GM21717 (cell line): ENCODE results near the gene CALR.
"Not testable (repeated sequence)": the region's sequence is repeated elsewhere in the genome, so short reads cannot be mapped to it uniquely, and the experiment has no call there.

Source experiments
- ATAC-seq: cut with Tn5 transposase; IDR thresholded peaks from one replicate; pipeline ENCODE4 v1.9.1; 2021; ENCODE audit warnings: mild to moderate bottlenecking, moderate library complexity; ENCODE audit not compliant: unreplicated experiment

The CALR gene

DNA sequence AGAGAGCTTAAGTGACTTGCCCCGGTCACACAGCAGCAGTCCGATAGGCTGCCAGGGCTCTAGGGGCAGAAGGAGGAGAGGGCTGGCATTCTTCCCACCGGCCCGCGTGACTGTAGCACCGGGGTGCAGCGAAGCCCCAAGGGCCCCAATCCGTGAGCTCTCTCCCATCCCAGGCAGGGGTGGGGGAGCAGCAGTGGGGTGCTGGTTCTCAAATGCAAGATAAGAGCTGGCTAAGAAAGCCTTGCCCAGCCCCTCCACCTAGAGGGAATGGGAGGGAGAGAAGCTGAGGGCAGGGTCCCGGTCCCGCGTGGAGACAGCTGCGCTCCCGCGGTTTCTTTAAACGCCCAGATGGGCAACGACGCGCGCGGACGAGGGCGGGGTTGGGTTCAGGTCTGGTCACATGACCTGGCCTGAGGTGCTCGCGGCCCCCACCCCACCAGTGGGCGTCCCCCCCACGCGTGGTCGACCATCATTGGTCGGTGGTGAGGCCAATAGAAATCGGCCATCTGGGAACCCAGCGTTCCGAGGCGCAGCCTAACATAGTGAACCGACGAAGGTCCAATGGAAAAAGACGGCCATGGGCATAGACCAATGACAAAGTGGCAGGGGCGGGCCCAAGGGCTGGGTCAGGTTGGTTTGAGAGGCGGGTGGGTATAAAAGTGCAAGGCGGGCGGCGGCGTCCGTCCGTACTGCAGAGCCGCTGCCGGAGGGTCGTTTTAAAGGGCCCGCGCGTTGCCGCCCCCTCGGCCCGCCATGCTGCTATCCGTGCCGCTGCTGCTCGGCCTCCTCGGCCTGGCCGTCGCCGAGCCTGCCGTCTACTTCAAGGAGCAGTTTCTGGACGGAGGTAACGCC lies at the start of gene CALR:
TSS of gene CALR (plus strand) at position 683 of the 852 bp plus-strand sequence. CDS start at position 754, 71 bp downstream.
- peak; percentile 76 for ATAC-seq

DNA sequence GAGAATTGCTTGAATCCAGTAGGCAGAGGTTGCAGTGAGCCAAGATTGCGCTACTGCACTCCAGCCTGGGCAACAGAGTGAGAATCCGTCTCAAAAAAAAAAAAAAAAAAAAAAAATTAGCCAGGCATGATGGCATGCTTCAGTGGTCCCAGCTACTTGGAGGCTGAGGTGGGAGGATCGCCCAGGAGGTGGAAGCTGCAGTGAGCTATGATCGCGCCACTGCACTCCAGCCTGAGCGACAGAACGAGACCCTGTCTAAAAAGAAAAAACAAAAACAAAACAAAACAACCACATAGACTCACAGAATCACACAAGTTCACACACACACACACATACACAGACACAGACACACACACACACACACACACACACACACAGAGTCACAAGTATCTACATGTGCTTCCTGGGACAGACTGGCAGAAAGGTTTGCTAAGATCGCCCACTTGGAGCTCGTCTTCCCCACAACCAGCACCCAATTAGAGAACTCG lies 48.1 kb upstream of the CALR start:
- ATAC-seq = not testable (repeated sequence)

DNA sequence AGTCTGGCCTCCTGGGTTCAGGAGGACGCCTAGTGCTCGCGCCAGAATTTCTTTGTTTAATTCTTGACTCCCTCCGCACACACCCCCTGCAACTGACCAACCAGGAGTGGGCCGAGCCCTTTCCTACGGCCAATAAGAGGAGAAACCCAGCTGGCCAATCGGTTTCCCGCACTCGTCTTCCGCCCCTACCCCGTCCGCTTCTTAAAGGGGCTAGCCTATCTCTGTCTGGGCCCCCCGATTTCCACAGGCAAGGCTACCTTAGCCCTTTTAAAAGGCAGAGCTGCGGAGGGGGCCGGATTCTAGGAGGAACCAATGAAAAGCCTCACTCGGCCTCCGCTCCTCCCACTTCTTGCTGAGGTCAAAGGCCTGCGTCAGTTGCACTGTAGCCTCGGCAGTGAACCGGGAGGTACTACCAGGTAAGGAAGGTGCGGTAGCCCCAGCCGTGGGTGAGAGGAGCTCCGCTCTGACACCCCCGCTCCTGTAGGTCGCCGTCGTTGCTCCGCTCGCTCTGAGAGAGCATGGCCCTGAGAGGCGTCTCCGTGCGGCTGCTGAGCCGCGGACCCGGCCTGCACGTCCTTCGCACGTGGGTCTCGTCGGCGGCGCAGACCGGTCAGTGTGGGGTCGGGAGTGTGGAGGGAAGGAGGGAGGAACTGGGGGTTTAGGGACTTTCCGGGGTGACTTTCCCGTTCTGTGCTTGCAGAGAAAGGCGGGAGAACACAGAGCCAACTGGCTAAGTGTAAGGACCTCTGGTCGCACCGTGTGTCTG lies 47.4 kb upstream of the CALR start, which contains the start of gene GCDH:
TSS of gene GCDH (plus strand) at position 374 of the 766 bp plus-strand sequence. CDS start at position 519, 145 bp downstream.
- peak; percentile 85 for ATAC-seq

DNA sequence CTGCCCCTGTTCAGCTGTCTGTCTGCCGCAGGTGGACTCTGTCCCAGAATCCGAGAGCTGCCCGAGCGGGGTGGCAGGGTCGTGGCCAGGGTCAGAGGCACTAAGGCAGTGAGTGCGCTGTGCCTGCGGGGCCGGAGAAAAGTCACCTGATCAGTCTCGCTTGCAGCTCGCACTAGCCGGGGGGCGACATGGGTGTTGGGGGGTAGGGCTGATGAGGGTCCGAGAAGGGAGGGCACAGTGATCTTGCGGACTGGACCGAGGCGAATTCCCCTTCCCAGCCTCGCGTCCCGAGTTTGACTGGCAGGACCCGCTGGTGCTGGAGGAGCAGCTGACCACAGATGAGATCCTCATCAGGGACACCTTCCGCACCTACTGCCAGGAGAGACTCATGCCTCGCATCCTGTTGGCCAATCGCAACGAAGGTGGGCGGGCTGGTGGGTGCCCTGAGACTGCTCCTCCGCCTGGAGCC lies 46.8 kb upstream of the CALR start:
- ATAC-seq = no peak

GRCh38 chr19:12893582-12893981 lies 44.8 kb upstream of the CALR start:
- ATAC-seq = no peak

- ATAC-seq = no peak
These were observed 41.9 kb upstream of the CALR start for GRCh38 chr19:12896460-12896859.

DNA sequence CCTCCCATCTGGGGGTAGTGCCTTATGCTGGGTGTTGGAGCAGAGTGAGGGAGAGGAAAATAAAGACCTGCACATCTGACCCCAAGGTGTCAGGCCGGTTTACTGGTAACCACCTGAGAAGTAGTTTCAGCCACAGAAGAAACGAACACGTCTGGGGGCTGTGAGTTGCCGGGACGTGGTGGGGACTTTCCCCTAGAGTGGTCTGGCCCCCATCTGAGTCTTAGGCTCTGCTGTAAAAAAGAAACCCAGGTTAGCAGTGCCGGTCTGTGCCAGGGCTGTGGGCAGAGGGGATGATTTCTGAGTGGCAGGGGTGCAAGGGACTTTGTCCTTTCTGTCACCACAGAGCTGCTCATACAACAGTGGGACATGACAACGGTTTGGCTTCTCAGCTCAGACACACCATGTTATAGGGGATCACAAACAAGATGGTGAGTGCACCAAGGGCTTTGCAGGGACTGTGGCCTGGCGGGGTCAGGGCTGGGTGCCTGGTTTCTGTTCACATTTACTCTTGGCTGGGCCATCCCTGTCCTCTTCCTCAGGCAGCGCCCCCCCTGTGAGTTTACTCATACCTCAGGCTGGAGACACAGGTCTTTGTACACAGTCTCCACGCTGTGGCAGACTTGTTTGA lies 38.4 kb upstream of the CALR start:
- ATAC-seq = peak; percentile 52

DNA sequence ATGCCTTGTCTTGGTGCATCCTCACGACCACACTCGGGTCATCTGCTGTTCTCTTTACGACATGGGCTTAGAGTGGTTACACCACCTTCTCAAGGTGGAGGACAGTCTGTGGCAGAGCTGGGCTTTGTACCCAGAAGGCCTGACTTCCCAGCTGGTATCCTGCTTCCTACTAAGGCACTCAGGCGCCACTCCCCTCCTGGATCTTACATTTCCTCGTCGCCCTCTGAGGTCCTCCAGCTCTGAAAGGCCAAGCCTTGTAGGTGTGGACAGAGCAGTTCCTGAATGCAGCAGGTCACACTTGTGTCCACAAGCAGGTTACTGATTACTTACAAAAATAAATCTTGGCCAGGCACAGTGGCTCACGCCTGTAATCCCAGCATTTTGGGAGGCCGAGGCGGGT lies 31.2 kb upstream of the CALR start:
- no peak for ATAC-seq

DNA sequence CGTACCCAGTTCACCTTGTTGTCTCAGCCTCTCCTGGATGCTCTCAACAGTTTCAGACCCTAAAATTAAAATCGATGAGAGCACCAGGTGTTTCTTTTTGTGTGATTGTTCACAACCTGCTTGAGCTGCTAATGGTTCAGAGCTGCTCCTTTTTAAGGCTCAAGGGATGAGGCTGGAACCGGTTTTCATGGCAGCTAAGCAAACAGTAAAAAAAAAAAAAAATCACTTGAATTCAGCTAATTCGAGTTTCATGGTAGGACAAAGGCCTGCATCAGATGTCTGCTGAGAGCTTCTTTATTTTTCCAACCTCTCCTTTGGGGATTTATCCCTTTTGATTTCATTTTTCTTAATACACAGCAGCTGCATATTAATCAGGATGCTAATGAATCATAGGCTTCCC lies 25.8 kb upstream of the CALR start:
- ATAC-seq = no peak

DNA sequence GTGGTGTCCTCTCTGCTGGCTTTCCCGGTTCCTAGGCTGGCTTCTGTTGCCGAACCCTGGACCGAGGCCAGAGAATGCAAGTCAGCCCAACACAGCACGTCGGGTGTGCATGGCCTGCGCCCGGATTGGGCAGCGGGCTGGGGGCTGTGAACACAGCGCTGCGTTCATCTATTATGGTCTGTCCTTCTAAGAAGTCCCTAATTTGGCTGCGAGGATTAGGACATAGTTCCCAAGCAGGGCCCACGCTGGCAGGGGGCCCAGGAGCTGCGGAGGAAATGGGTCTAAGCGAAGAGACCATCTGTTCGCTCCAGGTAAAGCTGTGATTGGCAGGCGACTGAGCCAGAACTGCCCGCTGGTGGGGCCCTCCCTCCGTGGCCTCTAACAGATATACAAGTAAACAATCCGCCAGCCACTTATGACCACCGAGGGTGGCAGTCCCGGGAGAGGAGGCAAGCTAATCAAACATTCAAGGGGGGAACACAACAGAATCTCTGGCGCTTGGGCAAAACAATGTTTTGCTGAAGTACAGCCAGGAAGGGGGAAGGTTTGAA lies 25.3 kb upstream of the CALR start:
- ATAC-seq = no peak

DNA sequence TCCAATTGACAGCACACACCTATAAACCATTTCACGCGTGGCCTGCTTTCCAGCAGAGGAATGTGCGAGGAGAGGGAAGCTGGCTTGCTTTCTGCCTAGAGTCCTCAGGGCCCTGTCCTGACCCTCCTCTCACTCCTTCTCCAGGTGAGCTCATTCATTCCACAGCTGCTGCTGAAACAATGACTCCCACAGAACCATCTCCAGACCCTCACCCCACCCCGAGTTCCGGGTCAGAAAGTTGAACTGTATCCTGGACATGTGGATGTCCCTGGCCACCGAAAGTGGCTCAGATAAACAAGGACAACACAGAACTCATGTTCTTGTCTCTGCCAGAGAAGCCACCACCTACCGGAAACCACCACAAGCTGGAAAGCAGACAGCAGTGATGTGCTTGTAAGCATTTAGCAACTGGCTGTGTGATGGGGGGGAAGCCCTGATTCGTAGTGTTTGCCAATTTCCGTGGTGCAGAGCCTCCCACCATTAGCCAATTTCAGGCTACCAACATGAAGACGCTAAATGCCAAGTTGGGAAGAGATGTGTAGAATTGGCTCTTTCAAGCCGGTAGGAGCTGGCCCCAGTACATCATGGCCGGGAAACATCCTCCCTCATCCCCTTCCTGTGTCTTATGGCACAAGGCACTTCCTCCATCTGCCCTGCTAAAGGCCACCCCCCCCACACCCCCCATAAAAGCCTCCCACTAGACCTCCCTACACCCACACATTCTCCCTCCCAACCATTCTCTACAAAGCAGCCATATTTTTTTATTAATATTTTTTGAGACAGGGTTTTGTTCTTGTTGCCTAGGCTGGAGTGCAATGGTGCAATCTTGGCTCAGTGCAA lies 24.3 kb upstream of the CALR start:
- ATAC-seq = no peak

- not testable (repeated sequence) for ATAC-seq
These were observed 22.5 kb upstream of the CALR start for GRCh38 chr19:12915860-12916259.

DNA sequence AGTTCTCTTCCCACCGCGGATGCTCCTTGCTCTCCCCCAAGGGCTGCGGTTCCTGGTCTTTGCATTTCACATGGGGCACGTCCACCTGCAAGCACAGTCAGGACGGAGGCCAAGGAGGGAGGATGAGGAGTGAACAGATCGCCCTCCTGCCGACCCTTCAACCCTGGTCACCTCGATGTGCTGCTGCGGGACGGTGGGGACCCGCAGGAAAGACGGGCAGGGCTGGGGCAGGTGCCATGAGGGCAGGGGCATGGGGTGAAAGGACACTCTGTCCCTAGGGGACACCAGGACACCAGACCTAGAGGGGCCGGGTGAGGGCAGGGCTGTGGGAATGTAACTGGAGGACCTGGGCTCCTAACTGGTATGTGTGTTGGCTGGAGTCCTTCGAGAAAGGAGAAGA lies 20.2 kb upstream of the CALR start:
- ATAC-seq = no peak

DNA sequence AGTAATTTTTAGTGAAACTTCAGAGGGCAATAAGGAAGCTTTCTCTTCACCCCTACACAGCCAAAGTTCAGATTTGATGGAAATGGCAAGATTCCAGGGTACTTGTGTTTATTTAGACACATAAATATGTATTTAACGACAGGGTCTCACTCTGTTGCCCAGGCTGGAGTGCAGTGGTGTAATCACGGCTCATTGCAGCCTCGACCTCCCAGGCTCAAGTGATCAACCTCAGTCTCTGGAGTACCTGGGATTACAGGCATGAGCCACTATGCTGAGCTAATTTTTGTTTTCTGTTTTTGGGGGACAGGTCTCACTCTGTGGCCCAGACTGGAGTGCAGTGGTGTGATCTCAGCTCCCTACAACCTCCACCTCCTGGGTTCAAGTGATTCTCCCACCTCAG lies 17.4 kb upstream of the CALR start:
- ATAC-seq = no peak

GRCh38 chr19:12922959-12923358 lies 15.4 kb upstream of the CALR start:
- no peak for ATAC-seq

DNA sequence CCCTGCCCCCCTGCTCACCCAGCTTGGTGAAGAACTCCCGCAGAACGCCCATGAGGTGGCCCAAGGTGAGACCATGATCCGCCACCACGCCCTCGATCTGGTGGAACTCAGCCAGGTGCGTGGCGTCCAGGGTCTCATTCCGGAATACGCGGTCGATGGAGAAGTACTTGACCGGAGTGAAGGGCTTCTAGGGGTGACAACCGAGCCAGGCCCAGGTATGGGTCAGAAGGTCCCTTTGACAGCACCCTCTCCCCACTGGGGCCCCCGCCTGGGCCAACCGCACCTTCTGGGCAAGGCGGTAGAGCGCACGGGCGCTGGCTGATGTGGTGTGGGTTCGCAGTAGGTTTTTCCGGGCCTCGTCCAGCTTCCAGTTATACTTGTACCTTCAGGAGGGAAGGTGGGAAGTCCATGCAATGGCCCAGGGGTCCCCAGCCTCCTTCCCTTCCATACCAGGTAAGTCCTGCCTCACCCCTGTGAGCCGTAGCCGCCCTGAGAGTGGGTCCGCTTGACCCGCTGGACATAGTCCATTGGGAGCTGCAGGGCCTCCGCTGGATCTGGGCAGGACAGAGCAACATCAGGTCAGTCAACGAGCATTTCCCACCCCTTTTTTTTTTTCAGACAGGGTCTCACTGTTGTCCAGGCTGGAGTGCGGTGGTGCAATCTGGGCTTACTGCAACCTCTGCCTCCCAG lies 13.6 kb upstream of the CALR start:
- no peak for ATAC-seq

DNA sequence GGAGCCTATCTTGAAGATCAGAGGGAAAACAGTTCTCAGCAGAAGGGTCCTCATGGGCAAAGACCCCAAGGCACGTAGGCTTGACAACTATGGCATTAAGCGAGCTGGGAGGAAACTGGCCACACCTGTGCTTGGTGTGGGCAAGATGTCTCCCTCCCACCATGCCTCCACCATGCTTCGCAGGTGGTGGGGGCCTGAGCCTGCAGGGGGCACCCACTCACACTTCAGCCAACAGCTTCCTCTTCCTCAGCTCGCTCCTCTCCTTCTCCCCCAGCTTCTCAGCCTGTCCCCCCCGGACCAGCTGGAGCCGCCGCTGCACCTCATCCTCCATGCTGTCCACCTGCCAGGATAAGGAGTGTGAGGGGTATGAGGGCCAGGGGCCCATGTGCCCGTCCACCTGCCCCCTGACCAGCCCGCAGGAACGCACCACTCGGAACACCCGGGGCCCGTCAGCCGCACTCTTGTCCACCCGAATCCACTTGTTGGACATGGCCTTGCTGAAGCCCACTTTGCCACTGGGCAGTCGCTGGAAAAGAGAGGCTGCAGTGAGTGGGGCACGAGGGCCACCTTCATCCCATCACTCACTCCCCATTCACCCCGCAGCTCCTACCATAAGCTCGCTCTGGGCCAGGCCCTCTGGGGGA lies 8.3 kb upstream of the CALR start:
- no peak for ATAC-seq

- ATAC-seq = no peak
These were observed 5.8 kb upstream of the CALR start for GRCh38 chr19:12932392-12933286.
